ENCODE measurements around the gene RAB3GAP2.
"Not testable (repeated sequence)": the region's sequence is repeated elsewhere in the genome, so short reads cannot be mapped to it uniquely, and the experiment has no call there.

Gene RAB3GAP2

DNA sequence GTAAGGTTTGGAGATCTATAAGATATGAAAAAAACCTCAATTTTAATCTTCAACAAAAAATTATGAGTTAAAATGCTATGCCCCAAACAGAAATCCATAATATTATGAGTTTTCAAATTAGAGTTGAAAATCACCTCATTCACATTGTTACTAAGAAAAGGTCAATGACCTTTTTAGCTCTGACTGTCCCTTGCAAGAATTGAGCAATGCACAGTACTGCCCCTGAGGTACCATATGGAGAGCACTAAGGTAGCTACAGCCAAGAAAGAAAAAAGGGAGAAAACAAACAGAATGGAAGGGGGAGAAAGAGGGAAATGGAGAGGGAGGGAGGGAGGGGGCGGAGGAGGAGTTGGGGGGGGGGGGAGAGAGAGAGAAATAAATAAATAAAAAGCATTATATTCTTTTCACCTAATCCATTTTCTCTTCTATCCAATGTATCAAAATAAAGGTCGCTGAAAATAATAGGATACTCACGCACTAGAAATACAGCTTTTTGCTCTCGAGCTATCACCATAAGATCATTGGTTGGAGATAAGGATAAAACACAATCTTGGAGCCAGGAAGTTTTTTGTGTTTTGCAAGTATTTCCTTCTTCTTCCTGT lies 58.8 kb downstream of the RAB3GAP2 start:
- no peak for DNase-seq (ENCODE audit: insufficient read length, low spot score)

DNA sequence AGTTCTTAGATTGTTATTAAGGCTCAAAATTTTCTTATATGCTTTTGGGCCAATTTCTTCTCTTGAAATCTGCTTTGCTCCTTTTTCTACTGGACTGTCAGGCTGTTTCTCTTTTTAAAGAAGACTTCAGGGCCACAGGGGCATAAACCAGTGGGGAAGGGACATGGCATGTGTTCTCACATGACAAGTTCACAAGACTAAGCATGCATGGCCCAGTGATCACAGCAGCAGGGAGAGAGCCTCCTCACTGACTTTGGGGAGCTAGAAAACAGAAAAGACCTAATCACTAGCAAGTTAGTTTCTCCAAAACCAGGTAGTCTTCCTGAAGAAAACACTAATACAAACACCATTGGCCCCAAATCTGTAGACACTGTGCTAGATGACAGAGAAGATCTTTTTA lies 64.8 kb downstream of the RAB3GAP2 start:
- TF ChIP-seq POLR2A (IDR thresholded peaks at IDR 0.05; ENCODE audit: low read depth, low read length) (no peak), PAX5 (IDR thresholded peaks at IDR 0.05; ENCODE audit: insufficient read depth, low read length, severe bottlenecking) (no peak), POLR2AphosphoS5 (IDR thresholded peaks at IDR 0.05; ENCODE audit: low read depth, low read length) (no peak), TAF1 (IDR thresholded peaks at IDR 0.05; ENCODE audit: low read depth, low read length) (no peak), POU2F2 (IDR thresholded peaks at IDR 0.05; ENCODE audit: low read depth, low read length) (no peak), SPI1 (IDR thresholded peaks at IDR 0.05; ENCODE audit: low read depth, low read length) (no peak)
- no peak for FAIRE-seq

More for the DNA sequence above, 58.8 kb downstream of the RAB3GAP2 start:
- TF ChIP-seq POLR2AphosphoS5 (IDR thresholded peaks at IDR 0.05; ENCODE audit: low read depth, low read length) (no peak), PAX5 (IDR thresholded peaks at IDR 0.05; ENCODE audit: insufficient read depth, low read length, severe bottlenecking) (no peak), POU2F2 (IDR thresholded peaks at IDR 0.05; ENCODE audit: low read depth, low read length) (no peak), TAF1 (IDR thresholded peaks at IDR 0.05; ENCODE audit: low read depth, low read length) (no peak), POLR2A (IDR thresholded peaks at IDR 0.05; ENCODE audit: low read depth, low read length) (no peak), SPI1 (IDR thresholded peaks at IDR 0.05; ENCODE audit: low read depth, low read length) (no peak)
- FAIRE-seq, result no peak

DNA sequence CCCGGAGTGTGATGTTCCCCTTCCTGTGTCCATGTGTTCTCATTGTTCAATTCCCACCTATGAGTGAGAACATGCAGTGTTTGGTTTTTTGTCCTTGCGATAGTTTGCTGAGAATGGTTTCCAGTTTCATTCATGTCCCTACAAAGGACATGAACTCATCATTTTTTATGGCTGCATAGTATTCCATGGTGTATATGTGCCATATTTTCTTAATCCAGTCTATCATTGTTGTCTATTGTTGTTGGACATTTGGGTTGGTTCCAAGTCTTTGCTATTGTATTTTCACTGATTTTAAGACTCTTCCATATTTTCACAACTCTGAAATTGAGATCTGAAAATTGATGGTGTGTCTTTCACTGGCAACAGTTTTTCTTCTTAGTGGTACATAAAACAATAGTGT lies 67.5 kb downstream of the RAB3GAP2 start:
- DNase-seq (ENCODE audit: insufficient read length, low spot score); FAIRE-seq: not testable (repeated sequence)

More for the DNA sequence above, 64.8 kb downstream of the RAB3GAP2 start:
- no peak for DNase-seq (ENCODE audit: insufficient read length, low spot score)

DNA sequence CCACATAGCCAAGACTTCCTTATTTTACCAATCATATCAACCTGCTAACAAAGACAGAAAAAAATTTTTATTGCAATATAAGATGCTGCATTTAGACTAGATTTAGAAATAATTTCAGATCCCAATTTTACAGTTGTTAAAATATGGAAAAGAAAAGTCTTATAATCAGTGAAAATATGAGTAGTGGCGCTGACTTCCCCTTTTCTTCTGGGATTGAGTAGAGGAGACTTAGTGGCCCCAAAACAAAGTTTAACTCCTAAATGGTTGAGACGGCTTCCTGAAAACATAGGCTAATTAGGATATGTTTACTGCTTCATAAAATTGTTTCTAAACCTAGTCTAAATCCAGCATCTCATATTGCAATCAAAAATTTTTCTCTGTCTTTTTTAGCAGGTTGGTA lies 68.4 kb downstream of the RAB3GAP2 start:
- no peak for FAIRE-seq
- TF ChIP-seq POLR2A (IDR thresholded peaks at IDR 0.05; ENCODE audit: low read depth, low read length), result no peak
- no peak for TF ChIP-seq POU2F2 (IDR thresholded peaks at IDR 0.05; ENCODE audit: low read depth, low read length)
- no peak for TF ChIP-seq TAF1 (IDR thresholded peaks at IDR 0.05; ENCODE audit: low read depth, low read length)
- TF ChIP-seq POLR2AphosphoS5 (IDR thresholded peaks at IDR 0.05; ENCODE audit: low read depth, low read length), result no peak
- no peak for TF ChIP-seq PAX5 (IDR thresholded peaks at IDR 0.05; ENCODE audit: insufficient read depth, low read length, severe bottlenecking)
- no peak for TF ChIP-seq SPI1 (IDR thresholded peaks at IDR 0.05; ENCODE audit: low read depth, low read length)
- DNase-seq (ENCODE audit: insufficient read length, low spot score), result no peak

DNA sequence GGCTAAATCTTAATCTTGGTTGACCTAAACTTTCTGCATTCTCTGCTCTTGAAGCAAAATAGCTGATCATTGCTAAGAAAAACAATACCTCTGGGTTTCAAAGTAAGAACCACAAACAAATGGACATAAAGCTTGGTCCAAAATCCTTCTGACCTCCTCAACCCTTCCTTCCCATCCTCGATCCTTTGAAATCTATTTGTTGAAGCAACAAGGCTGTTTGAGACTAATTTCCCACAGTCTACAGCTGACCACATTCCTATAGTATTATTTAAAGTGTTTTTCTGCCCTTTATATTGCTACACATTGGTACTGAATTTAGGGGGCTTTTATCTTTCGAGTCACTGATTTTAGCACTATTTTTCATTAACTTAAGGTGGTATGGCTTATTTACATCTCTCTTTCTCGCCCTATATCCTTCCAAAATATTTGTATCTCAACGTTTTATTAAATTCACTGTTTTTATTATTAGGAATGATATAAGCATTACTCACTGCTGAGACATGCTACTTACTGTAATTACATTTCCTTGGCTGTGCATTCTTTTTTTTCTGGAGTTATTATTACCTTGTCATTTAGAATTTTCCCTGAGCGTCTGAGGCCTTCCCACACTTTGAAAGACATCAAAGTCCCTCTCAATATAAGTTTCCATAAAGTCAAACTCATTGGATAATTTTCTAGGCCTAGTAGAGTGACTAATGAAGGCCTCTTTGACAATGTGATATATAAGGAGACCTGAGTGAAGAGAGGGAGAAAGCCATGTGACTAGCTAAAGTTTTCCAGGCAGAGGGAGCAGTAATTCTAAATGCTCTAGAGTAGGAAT lies 73.9 kb downstream of the RAB3GAP2 start:
- DNase-seq (ENCODE audit: insufficient read length, low spot score) (no peak), FAIRE-seq (no peak)
- no peak for TF ChIP-seq TAF1 (IDR thresholded peaks at IDR 0.05; ENCODE audit: low read depth, low read length)
- no peak for TF ChIP-seq POU2F2 (IDR thresholded peaks at IDR 0.05; ENCODE audit: low read depth, low read length)
- TF ChIP-seq SPI1 (IDR thresholded peaks at IDR 0.05; ENCODE audit: low read depth, low read length), result no peak
- no peak for TF ChIP-seq POLR2A (IDR thresholded peaks at IDR 0.05; ENCODE audit: low read depth, low read length)
- TF ChIP-seq PAX5 (IDR thresholded peaks at IDR 0.05; ENCODE audit: insufficient read depth, low read length, severe bottlenecking), result no peak
- TF ChIP-seq POLR2AphosphoS5 (IDR thresholded peaks at IDR 0.05; ENCODE audit: low read depth, low read length), result no peak

DNA sequence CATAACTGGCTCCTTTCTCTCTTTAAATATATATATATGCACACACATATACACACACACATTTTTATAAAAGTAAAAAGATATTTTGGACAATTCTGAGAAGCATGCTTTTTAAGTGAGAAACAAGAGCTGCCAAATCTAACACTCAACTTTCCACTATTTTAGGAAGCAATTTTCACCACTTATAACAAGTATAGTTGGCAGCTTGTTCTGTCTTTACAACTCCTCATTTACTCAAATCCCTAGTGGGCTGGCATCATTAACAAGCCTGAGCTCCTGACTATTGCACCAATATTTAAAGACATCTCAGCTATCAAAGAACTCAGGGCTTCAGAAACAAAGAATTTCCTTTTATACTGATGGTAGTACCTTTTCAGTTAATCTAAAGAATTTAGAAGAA lies 76.6 kb downstream of the RAB3GAP2 start:
- FAIRE-seq (no peak), DNase-seq (ENCODE audit: insufficient read length, low spot score) (no peak)
- no peak for TF ChIP-seq SPI1 (IDR thresholded peaks at IDR 0.05; ENCODE audit: low read depth, low read length)
- TF ChIP-seq TAF1 (IDR thresholded peaks at IDR 0.05; ENCODE audit: low read depth, low read length), result no peak
- TF ChIP-seq POLR2AphosphoS5 (IDR thresholded peaks at IDR 0.05; ENCODE audit: low read depth, low read length), result no peak
- no peak for TF ChIP-seq POLR2A (IDR thresholded peaks at IDR 0.05; ENCODE audit: low read depth, low read length)
- TF ChIP-seq PAX5 (IDR thresholded peaks at IDR 0.05; ENCODE audit: insufficient read depth, low read length, severe bottlenecking), result no peak
- no peak for TF ChIP-seq POU2F2 (IDR thresholded peaks at IDR 0.05; ENCODE audit: low read depth, low read length)

DNA sequence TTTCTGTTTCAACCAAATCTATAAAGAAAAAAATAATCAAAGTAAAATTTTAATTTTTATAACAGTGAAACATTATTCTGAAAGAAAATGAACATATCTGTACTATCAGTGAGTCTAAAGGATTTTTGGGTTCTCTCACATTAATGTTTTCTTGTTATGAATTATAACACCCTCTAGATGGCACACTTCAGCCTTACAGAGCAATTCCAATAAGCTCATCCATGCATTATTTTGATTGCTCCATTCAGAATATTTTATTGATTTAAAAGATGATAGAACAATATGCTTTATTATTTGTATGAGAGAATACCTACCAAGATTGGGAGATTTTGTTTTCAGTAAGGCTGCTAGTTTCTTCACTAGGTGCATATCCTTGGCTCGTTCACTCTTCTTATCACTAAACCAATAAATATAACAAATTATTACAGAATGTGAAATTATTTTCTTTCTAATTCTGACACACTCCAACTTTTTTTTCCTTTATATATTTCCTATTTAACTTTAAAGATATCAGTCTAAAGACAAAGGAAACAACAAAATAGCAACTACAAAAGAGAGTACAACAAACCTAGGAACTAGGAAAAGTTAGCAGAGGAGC lies 82.4 kb downstream of the RAB3GAP2 start:
- FAIRE-seq, result peak; percentile 5
- DNase-seq (ENCODE audit: insufficient read length, low spot score), result no peak
- TF ChIP-seq SPI1 (IDR thresholded peaks at IDR 0.05; ENCODE audit: low read depth, low read length) (no peak), POLR2A (IDR thresholded peaks at IDR 0.05; ENCODE audit: low read depth, low read length) (no peak), TAF1 (IDR thresholded peaks at IDR 0.05; ENCODE audit: low read depth, low read length) (no peak), POU2F2 (IDR thresholded peaks at IDR 0.05; ENCODE audit: low read depth, low read length) (no peak)

DNA sequence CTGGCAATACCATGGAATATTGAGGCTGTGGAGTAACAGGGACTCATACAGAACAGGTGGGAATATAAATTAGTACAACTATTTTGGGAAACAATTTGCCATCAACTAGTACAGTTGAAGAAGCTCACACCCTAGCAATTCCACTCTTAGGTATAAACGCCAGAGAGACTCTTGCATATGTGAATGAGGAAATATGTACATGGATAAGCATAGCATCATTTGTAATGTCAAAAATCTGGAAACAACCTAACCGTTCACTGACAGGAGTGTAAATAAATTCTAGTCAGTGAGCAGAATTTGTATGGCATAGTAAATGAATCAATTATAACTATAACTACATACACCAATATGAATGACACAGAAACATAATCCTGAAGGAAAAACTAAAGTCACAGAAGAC lies 83.7 kb downstream of the RAB3GAP2 start:
- no peak for FAIRE-seq
- no peak for TF ChIP-seq POLR2AphosphoS5 (IDR thresholded peaks at IDR 0.05; ENCODE audit: low read depth, low read length)
- TF ChIP-seq SPI1 (IDR thresholded peaks at IDR 0.05; ENCODE audit: low read depth, low read length), result no peak
- no peak for TF ChIP-seq POLR2A (IDR thresholded peaks at IDR 0.05; ENCODE audit: low read depth, low read length)
- TF ChIP-seq POU2F2 (IDR thresholded peaks at IDR 0.05; ENCODE audit: low read depth, low read length), result no peak
- TF ChIP-seq TAF1 (IDR thresholded peaks at IDR 0.05; ENCODE audit: low read depth, low read length), result no peak
- no peak for TF ChIP-seq PAX5 (IDR thresholded peaks at IDR 0.05; ENCODE audit: insufficient read depth, low read length, severe bottlenecking)

DNA sequence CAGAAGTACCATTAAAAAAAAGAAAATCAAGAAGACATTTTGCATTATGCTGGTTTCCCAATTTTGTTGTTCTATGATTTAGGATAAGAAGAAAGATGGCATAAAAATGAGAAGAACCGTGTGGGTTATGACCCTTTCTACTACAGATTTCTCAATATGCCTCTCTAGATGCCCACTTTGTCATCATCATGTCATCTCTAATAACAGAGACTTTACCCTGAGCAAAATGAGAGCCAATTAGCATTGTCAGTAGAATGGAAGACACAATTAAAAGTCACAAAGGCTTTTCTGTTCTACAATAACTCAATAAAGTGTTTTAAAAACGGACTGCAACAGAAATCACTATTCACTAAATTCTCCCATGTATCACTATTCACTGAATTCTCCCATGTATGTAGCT lies 85.5 kb downstream of the RAB3GAP2 start:
- FAIRE-seq (no peak), DNase-seq (ENCODE audit: insufficient read length, low spot score) (no peak)
- no peak for TF ChIP-seq POU2F2 (IDR thresholded peaks at IDR 0.05; ENCODE audit: low read depth, low read length)
- TF ChIP-seq SPI1 (IDR thresholded peaks at IDR 0.05; ENCODE audit: low read depth, low read length), result no peak
- no peak for TF ChIP-seq TAF1 (IDR thresholded peaks at IDR 0.05; ENCODE audit: low read depth, low read length)
- no peak for TF ChIP-seq POLR2A (IDR thresholded peaks at IDR 0.05; ENCODE audit: low read depth, low read length)
- no peak for TF ChIP-seq POLR2AphosphoS5 (IDR thresholded peaks at IDR 0.05; ENCODE audit: low read depth, low read length)
- no peak for TF ChIP-seq PAX5 (IDR thresholded peaks at IDR 0.05; ENCODE audit: insufficient read depth, low read length, severe bottlenecking)

More for the DNA sequence above, 83.7 kb downstream of the RAB3GAP2 start:
- no peak for DNase-seq (ENCODE audit: insufficient read length, low spot score)
